ENCODE results near the gene LCLAT1.

LCLAT1 gene

DNA sequence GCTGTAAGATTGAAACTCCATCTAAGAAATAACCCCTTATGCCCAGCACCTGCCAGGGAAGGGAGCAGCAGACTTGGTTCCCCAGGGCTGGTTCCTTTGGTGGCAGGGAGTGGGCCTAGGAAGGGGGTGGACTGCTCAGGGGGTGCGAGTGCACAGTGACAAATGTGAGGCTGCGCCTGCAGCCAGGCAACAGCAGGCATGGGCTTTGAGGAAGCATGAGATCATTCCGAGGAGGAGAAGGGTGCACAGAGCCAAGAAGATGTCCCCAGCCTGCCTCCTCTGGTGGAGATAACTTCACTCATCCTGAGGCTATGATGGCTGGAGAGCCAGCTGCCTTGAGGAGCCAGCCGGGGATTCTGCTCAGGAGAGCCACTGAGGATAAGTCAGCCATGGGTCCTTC, 202.2 kb downstream of the LCLAT1 start:
- TF ChIP-seq, protein P1, sequence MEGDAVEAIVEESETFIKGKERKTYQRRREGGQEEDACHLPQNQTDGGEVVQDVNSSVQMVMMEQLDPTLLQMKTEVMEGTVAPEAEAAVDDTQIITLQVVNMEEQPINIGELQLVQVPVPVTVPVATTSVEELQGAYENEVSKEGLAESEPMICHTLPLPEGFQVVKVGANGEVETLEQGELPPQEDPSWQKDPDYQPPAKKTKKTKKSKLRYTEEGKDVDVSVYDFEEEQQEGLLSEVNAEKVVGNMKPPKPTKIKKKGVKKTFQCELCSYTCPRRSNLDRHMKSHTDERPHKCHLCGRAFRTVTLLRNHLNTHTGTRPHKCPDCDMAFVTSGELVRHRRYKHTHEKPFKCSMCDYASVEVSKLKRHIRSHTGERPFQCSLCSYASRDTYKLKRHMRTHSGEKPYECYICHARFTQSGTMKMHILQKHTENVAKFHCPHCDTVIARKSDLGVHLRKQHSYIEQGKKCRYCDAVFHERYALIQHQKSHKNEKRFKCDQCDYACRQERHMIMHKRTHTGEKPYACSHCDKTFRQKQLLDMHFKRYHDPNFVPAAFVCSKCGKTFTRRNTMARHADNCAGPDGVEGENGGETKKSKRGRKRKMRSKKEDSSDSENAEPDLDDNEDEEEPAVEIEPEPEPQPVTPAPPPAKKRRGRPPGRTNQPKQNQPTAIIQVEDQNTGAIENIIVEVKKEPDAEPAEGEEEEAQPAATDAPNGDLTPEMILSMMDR (IDR thresholded peaks at IDR 0.05; ENCODE audit: low read depth, low read length), result no peak

DNA sequence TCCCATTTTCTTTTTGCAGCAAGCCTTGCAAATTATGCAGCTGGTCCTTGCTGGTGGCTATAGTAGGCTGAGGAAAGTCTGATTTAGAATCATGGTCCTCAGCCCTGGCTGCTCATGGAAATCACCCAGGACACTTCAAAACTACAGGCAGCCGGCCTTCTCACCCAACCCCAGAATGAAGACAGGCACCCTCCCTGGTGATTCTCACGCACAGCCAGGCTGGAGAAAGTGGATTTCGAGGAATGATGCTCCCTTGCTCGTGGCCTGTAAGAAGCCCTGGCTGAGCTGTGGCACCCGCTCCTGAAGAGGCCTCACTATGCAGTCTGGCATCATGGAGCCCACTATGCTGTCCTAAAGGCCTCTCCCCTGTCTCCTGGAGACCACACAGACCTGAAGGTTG, 202.8 kb downstream of the LCLAT1 start:
- DNase-seq (ENCODE audit: extremely low read depth, low read depth), result no peak
- TF ChIP-seq, protein P1 (IDR thresholded peaks at IDR 0.05; ENCODE audit: low read depth, low read length), result no peak

More for the DNA sequence above, 202.2 kb downstream of the LCLAT1 start:
- DNase-seq (ENCODE audit: extremely low read depth, low read depth), result no peak

DNA sequence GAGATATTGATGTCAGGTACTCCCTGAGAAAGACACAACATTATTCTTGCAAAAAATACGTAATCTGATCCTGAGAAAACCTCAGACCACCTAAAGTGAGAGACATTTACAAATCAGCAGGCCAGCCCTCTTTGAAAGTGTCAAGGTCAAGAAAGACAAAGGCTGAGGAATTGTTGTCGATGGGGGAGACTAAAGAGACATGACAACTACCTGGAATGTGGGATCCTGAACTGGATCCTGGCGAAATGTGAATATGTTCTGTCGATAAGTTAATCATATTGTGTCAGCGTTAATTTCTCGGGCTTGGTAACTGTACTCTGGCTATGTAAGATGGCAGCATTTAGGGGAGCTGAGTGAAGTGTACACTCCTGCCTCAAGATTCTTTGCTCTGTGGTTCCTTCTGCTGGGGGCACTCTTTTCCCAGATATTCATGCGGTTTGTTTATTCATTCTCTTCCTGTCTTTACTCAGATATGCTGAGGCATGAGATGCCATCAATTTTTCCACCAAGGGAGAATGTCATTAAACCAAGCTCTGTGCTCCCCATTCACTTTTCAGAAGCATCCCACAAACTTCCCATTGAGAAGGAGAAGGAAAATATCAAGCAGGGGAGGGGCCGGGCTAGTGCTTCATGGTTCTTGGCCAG, 205.3 kb downstream of the LCLAT1 start:
- TF ChIP-seq, protein P1 (IDR thresholded peaks at IDR 0.05; ENCODE audit: low read depth, low read length), result no peak
- DNase-seq (ENCODE audit: extremely low read depth, low read depth), result no peak

DNA sequence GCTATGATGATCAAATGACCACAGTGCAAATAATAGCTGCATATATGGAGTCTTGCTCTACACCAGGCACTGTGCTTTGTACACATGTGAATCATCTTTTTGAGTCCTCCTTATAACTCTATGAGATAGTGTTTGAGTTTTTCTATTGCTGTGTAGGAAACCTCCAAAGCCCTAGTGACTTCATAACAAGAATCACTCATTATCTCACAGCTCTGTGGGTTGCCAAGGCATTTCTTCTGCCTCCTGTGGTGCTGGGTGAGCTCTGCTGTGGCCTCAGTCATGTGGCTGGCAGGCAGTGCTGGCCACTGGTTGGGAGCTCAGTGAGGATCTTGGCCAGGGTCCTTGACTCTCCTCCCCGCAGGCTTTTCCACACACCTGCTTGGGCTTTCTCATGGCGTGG, 206.8 kb downstream of the LCLAT1 start:
- no peak for DNase-seq (ENCODE audit: extremely low read depth, low read depth)
- TF ChIP-seq, protein P1 (IDR thresholded peaks at IDR 0.05; ENCODE audit: low read depth, low read length), result no peak

DNA sequence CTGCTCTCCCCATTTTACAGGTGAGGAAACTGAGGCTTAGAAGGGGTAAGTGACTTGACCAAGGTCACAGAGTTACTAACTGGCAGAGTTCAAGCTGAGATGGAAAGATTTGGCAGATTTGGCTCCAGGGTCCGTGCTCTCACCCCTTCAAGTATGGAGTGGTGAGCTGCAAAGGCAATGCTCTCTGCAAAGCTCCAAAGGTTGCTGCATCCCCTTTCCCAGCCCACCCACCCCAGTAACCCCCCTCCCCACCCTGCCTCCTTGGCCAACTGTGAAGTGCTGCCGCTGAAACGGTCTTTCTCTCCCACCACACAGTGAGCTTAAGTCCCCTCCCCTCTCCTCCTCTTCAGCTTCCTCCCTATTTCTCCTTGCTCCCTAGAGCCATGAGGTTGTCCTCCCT, 207.4 kb downstream of the LCLAT1 start:
- DNase-seq (ENCODE audit: extremely low read depth, low read depth), result no peak
- TF ChIP-seq, protein P1 (IDR thresholded peaks at IDR 0.05; ENCODE audit: low read depth, low read length), result no peak

DNA sequence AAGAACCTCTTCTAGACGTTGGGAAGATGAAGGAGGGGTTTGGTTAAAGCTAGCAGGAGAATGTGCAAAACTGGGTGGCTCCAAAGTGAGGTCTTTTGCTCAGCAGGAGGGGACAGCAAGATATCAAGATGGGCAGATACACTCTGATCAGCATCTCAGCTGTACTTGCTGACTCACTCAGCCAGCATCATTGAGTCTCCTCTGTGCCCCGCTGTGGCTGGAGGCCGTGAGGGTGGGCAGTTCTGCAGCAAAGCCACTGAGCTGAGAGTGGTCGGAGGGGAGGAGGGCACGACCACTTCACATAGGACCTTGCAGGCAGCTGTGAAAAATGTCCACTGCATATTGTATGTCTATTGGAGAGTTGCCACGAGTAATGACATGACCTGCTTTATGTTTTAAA, 208.2 kb downstream of the LCLAT1 start:
- TF ChIP-seq, protein P1 (IDR thresholded peaks at IDR 0.05; ENCODE audit: low read depth, low read length), result no peak
- DNase-seq (ENCODE audit: extremely low read depth, low read depth), result no peak

DNA sequence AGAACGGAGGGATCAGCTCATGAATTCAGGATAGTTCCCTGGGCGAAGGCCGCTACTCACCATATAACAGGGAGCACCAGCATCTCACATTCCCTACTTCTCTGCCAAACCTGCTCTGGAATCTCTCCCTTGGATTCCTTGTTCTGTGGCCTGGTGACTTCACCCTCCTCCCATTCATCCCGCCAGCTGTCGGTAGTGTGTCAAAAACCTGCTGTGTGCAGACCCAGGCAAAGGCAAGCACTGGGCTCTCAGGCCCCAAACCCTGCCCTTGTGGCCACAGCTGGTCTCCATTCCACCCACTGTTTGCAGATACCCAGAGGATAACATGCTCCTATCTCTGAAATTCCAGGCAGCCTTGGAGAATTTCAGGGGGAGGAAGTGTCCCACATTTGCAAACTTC, 208.6 kb downstream of the LCLAT1 start:
- no peak for DNase-seq (ENCODE audit: extremely low read depth, low read depth)
- TF ChIP-seq, protein P1 (IDR thresholded peaks at IDR 0.05; ENCODE audit: low read depth, low read length), result no peak
